Gastrocnemius medialis (tissue), 4 donors: ENCODE results near the gene SMAD3. TPM values are rescaled to one million over a fixed set of nuclear protein-coding genes. Genes with fewer than 3 reads are reported as not detected.
"Not testable (repeated sequence)": the region's sequence is repeated elsewhere in the genome, so short reads cannot be mapped to it uniquely, and the experiment has no call there.

Source experiments
- ATAC-seq, 2 donors: fragments of 150-250 bp; one replicate each; pipeline ENCODE4 v1.9.1; 2016
- DNase-seq, 2 donors: peaks; one replicate each; pipeline ENCODE4 v3.0.0-alpha.2; 2019
- H3K27ac ChIP-seq, 4 donors: fragments of 200-600 bp; sonication (generic); 1 replicate in 1 of 4; 2 replicates in 3 of 4; pipeline ENCODE4 v1.5.1; 2016 to 2018; ENCODE audit warnings: mild to moderate bottlenecking in 2 of 4, moderate library complexity in 1 of 4
- H3K27me3 ChIP-seq, 3 donors: fragments of 200-600 bp; sonication (generic) in 2 of 3; 1 replicate in 1 of 3; 2 replicates in 2 of 3; pipeline versions ENCODE4 v1.5.1 to v1.6.0; 2016 to 2019; ENCODE audit warnings: mild to moderate bottlenecking in 1 of 3, moderate library complexity in 1 of 3
- H3K36me3 ChIP-seq, 2 donors: fragments of 200-600 bp; sonication (generic) in 1 of 2; one replicate each; pipeline ENCODE4 v1.5.1; 2017 to 2018
- H3K4me1 ChIP-seq, 2 donors: fragments of 200-600 bp; sonication (generic) in 1 of 2; one replicate each; pipeline ENCODE4 v1.5.1; 2016 to 2017; ENCODE audit warnings: mild to moderate bottlenecking in 2 of 2
- H3K4me3 ChIP-seq, 4 donors: fragments of 200-600 bp; sonication (generic) in 3 of 4; 1 replicate in 1 of 4; 2 replicates in 3 of 4; pipeline ENCODE4 v1.5.1; 2016 to 2019; ENCODE audit warnings: mild to moderate bottlenecking in 2 of 4
- H3K9me3 ChIP-seq, 3 donors: fragments of 200-600 bp; sonication (generic) in 2 of 3; 1 replicate in 1 of 3; 2 replicates in 2 of 3; pipeline ENCODE4 v1.5.1; 2016 to 2019
- CTCF ChIP-seq, 5 experiments: fragments of 450-650 bp in 3 of 5; fragments of 200-600 bp in 2 of 5; sonication (generic) in 2 of 5; IDR thresholded peaks in 4 of 5; conservative IDR thresholded peaks in 1 of 5; 1 replicate in 4 of 5; 2 replicates in 1 of 5; pipeline ENCODE4 v1.5.1; 2016 to 2019; ENCODE audit warnings: antibody characterized with exemption in 5 of 5, mild to moderate bottlenecking in 3 of 5, moderate library complexity in 3 of 5
- POLR2A ChIP-seq, 2 donors: fragments of 450-650 bp; IDR thresholded peaks; one replicate each; pipeline ENCODE4 v1.6.1; 2017; ENCODE audit warnings: antibody characterized with exemption in 2 of 2, mild to moderate bottlenecking in 2 of 2, moderate library complexity in 2 of 2
- in situ Hi-C, 4 donors: fragments of 200-750 bp; cut with MboI; loops; one replicate each; pipeline versions ENCODE4 v1.15.0 to v1.8.0; 2017; ENCODE audit warnings: low sequenced_read_pairs in 4 of 4
- intact Hi-C: fragments of 100-400 bp; cut with DNase I; formaldehyde crosslinking; loops from one replicate; pipeline ENCODE4 v1.15.1; 2023; ENCODE audit warnings: low total_unique reads
- total RNA-seq, 4 donors: library from RNA; depleted of rRNA; stranded (reverse); fragments of >200 nt; gene quantifications; one replicate each; pipeline versions ENCODE4 v1.1.0 to v1.2.3, GENCODE V29; 2016

The SMAD3 gene
- total RNA-seq, 4 donors from 2014 or later = 15.9 to 61.7 (median 26.3) TPM

- H3K4me1 ChIP-seq = peaks cover 29 to 31% of the 10 kb centered on the region in 2 donors
- DNase-seq = no peak
- H3K36me3 ChIP-seq = no peaks in the 10 kb centered on the region
- no peaks in the 10 kb centered on the region for H3K27me3 ChIP-seq
- H3K9me3 ChIP-seq = no peaks in the 10 kb centered on the region
- intact Hi-C loops = no loop called here
- H3K27ac ChIP-seq = peak overlapping the region in 2 of 4 donors; percentile 56 to 77
- ATAC-seq = no peak
- in situ Hi-C loops = no loop called here
- TF ChIP-seq CTCF (IDR thresholded peaks at IDR 0.05 in 4 of 5, conservative IDR thresholded peaks at IDR 0.05 in 1 of 5) (no peak), POLR2A (IDR thresholded peaks at IDR 0.05) (no peak)
- H3K4me3 ChIP-seq = no peak overlapping the region
Measured at GRCh38 chr15:67026610-67026967, 38.8 kb upstream of the SMAD3 start.

GRCh38 chr15:67028440-67028839, 37.0 kb upstream of the SMAD3 start:
- H3K27me3 ChIP-seq, DNase-seq, H3K9me3 ChIP-seq, intact Hi-C loops, in situ Hi-C loops, H3K4me3 ChIP-seq, ATAC-seq, H3K27ac ChIP-seq, H3K36me3 ChIP-seq: not testable (repeated sequence)
- H3K4me1 ChIP-seq = peaks cover 29 to 37% of the 10 kb centered on the region in 2 donors

- Histone ChIP-seq H3K36me3 (no peaks in the 10 kb centered on the region), H3K27ac (no peak overlapping the region), H3K4me3 (no peak overlapping the region), H3K4me1 (peaks cover 16 to 24% of the 10 kb centered on the region in 2 donors), H3K9me3 (no peaks in the 10 kb centered on the region), H3K27me3 (no peaks in the 10 kb centered on the region)
- TF ChIP-seq POLR2A (IDR thresholded peaks at IDR 0.05) (no peak), CTCF (IDR thresholded peaks at IDR 0.05 in 4 of 5, conservative IDR thresholded peaks at IDR 0.05 in 1 of 5) (no peak)
- ATAC-seq = no peak
- no peak for DNase-seq
- intact Hi-C loops (loop anchor here (10.0 kb wide), 1 partner anchor 275 kb away; no protein-coding TSS in a partner anchor), in situ Hi-C loops (no loop called here)
Measured at GRCh38 chr15:67030036-67030762, 35.2 kb upstream of the SMAD3 start.

- Histone ChIP-seq H3K9me3 (no peaks in the 10 kb centered on the region), H3K4me3 (no peak overlapping the region), H3K36me3 (no peaks in the 10 kb centered on the region), H3K27me3 (no peaks in the 10 kb centered on the region), H3K27ac (no peak overlapping the region), H3K4me1 (peaks cover 5 to 14% of the 10 kb centered on the region in 2 donors)
- TF ChIP-seq CTCF (IDR thresholded peaks at IDR 0.05 in 4 of 5, conservative IDR thresholded peaks at IDR 0.05 in 1 of 5) (no peak), POLR2A (IDR thresholded peaks at IDR 0.05) (no peak)
- ATAC-seq = no peak
- in situ Hi-C loops (no loop called here), intact Hi-C loops (loop anchor here (10.0 kb wide), 1 partner anchor 273 kb away; no protein-coding TSS in a partner anchor)
- no peak for DNase-seq
Measured at GRCh38 chr15:67031331-67031730, 34.1 kb upstream of the SMAD3 start.

- intact Hi-C loops = loop anchor here (10.0 kb wide), 1 partner anchor 272 kb away; no protein-coding TSS in a partner anchor
- Histone ChIP-seq H3K36me3 (no peaks in the 10 kb centered on the region), H3K4me3 (no peak overlapping the region), H3K4me1 (peaks cover 3 to 10% of the 10 kb centered on the region in 2 donors), H3K27ac (no peak overlapping the region), H3K27me3 (no peaks in the 10 kb centered on the region), H3K9me3 (no peaks in the 10 kb centered on the region)
- no peak for ATAC-seq
- in situ Hi-C loops = no loop called here
- no peak for TF ChIP-seq POLR2A (IDR thresholded peaks at IDR 0.05)
- TF ChIP-seq CTCF (IDR thresholded peaks at IDR 0.05 in 4 of 5, conservative IDR thresholded peaks at IDR 0.05 in 1 of 5) = no peak
- DNase-seq = no peak
Measured at GRCh38 chr15:67032608-67033007, 32.8 kb upstream of the SMAD3 start.
